ENCODE results near the gene GABRA1.

Gene GABRA1

DNA sequence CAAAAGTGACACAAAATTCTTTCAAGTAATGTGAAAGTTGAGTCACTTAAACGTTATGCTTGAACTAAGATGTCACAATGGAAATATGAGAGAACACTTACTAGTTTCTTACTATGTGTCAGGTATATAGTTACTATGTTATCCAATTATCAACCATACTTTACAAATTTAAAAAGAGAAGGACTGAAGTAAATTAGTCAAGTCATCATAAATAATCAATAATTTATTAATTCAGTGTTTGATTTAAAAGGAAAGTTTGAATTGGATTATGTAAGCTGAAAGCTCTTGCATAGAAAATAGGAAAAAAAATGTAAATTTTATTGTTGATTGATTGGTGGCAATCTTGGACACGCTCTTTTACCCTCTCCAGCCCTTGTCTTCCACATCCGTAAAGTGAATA, 76.3 kb downstream of the GABRA1 start:
- TF ChIP-seq SPI1 (IDR thresholded peaks at IDR 0.05; ENCODE audit: borderline replicate concordance, low read depth), result no peak
- TF ChIP-seq GABPA (IDR thresholded peaks at IDR 0.05; ENCODE audit: low read depth), result no peak
- TF ChIP-seq POLR2AphosphoS5 (IDR thresholded peaks at IDR 0.05; ENCODE audit: low read depth), result no peak
- TF ChIP-seq, protein P1, sequence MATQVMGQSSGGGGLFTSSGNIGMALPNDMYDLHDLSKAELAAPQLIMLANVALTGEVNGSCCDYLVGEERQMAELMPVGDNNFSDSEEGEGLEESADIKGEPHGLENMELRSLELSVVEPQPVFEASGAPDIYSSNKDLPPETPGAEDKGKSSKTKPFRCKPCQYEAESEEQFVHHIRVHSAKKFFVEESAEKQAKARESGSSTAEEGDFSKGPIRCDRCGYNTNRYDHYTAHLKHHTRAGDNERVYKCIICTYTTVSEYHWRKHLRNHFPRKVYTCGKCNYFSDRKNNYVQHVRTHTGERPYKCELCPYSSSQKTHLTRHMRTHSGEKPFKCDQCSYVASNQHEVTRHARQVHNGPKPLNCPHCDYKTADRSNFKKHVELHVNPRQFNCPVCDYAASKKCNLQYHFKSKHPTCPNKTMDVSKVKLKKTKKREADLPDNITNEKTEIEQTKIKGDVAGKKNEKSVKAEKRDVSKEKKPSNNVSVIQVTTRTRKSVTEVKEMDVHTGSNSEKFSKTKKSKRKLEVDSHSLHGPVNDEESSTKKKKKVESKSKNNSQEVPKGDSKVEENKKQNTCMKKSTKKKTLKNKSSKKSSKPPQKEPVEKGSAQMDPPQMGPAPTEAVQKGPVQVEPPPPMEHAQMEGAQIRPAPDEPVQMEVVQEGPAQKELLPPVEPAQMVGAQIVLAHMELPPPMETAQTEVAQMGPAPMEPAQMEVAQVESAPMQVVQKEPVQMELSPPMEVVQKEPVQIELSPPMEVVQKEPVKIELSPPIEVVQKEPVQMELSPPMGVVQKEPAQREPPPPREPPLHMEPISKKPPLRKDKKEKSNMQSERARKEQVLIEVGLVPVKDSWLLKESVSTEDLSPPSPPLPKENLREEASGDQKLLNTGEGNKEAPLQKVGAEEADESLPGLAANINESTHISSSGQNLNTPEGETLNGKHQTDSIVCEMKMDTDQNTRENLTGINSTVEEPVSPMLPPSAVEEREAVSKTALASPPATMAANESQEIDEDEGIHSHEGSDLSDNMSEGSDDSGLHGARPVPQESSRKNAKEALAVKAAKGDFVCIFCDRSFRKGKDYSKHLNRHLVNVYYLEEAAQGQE (IDR thresholded peaks at IDR 0.05; ENCODE audit: insufficient replicate concordance, low read depth), result no peak
- TF ChIP-seq, protein P2, sequence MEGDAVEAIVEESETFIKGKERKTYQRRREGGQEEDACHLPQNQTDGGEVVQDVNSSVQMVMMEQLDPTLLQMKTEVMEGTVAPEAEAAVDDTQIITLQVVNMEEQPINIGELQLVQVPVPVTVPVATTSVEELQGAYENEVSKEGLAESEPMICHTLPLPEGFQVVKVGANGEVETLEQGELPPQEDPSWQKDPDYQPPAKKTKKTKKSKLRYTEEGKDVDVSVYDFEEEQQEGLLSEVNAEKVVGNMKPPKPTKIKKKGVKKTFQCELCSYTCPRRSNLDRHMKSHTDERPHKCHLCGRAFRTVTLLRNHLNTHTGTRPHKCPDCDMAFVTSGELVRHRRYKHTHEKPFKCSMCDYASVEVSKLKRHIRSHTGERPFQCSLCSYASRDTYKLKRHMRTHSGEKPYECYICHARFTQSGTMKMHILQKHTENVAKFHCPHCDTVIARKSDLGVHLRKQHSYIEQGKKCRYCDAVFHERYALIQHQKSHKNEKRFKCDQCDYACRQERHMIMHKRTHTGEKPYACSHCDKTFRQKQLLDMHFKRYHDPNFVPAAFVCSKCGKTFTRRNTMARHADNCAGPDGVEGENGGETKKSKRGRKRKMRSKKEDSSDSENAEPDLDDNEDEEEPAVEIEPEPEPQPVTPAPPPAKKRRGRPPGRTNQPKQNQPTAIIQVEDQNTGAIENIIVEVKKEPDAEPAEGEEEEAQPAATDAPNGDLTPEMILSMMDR (IDR thresholded peaks at IDR 0.05; ENCODE audit: insufficient read depth, low read length), result no peak
- Histone ChIP-seq H3K27ac (replicated peaks) (no peak overlapping the region), H3K4me3 (replicated peaks; ENCODE audit: insufficient read depth, low read length) (no peak overlapping the region), H3K27me3 (ENCODE audit: insufficient read depth, poor library complexity, severe bottlenecking) (no peaks in the 10 kb centered on the region)
- no peak for DNase-seq (ENCODE audit: low read depth in 1 of 2, low spot score in 1 of 2)

GRCh38 chr5:161925960-161926359, 78.0 kb downstream of the GABRA1 start:
- TF ChIP-seq POLR2AphosphoS5 (IDR thresholded peaks at IDR 0.05; ENCODE audit: low read depth) (no peak), SPI1 (IDR thresholded peaks at IDR 0.05; ENCODE audit: borderline replicate concordance, low read depth) (no peak), GABPA (IDR thresholded peaks at IDR 0.05; ENCODE audit: low read depth) (no peak)
- TF ChIP-seq, protein P1 (IDR thresholded peaks at IDR 0.05; ENCODE audit: insufficient replicate concordance, low read depth), result no peak
- TF ChIP-seq, protein P2 (IDR thresholded peaks at IDR 0.05; ENCODE audit: insufficient read depth, low read length), result no peak
- Histone ChIP-seq H3K27ac (replicated peaks) (no peak overlapping the region), H3K27me3 (ENCODE audit: insufficient read depth, poor library complexity, severe bottlenecking) (no peaks in the 10 kb centered on the region), H3K4me3 (replicated peaks; ENCODE audit: insufficient read depth, low read length) (no peak overlapping the region)
- peak in 1 of 2 experiments; percentile 25 for DNase-seq (ENCODE audit: low read depth in 1 of 2, low spot score in 1 of 2)

DNA sequence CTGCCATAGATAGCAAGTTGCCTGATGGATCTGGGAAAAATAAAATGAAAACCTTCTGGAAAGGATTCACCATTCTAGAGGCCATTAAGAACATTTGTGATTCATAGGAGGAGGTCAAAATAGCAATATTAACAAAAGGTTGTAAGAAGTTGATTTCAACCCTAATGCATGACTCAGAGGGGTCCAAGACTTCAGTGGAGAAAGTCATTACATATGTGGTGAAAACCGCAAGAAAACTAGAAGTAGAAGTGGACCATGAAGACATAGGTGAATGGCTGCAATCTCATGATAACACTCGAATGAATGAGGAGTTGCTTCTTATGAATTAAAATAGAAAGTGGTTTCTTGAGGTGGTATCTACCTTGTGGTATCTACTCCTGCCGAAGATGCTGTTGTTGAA, 86.6 kb downstream of the GABRA1 start:
- no peaks in the 10 kb centered on the region for H3K27me3 ChIP-seq (ENCODE audit: insufficient read depth, poor library complexity, severe bottlenecking)
- no peak overlapping the region for H3K4me3 ChIP-seq (replicated peaks; ENCODE audit: insufficient read depth, low read length)
- TF ChIP-seq SPI1 (IDR thresholded peaks at IDR 0.05; ENCODE audit: borderline replicate concordance, low read depth), result no peak
- H3K27ac ChIP-seq (replicated peaks), result no peak overlapping the region
- DNase-seq (ENCODE audit: low read depth in 1 of 2, low spot score in 1 of 2), result no peak

GRCh38 chr5:161944974-161945373, 97.1 kb downstream of the GABRA1 start:
- DNase-seq (ENCODE audit: low read depth in 1 of 2, low spot score in 1 of 2), result no peak
- Histone ChIP-seq H3K4me3 (replicated peaks; ENCODE audit: insufficient read depth, low read length) (no peak overlapping the region), H3K27me3 (ENCODE audit: insufficient read depth, poor library complexity, severe bottlenecking) (no peaks in the 10 kb centered on the region), H3K27ac (replicated peaks) (no peak overlapping the region)
- no peak for TF ChIP-seq GABPA (IDR thresholded peaks at IDR 0.05; ENCODE audit: low read depth)
- no peak for TF ChIP-seq POLR2AphosphoS5 (IDR thresholded peaks at IDR 0.05; ENCODE audit: low read depth)
- TF ChIP-seq, protein P2 (IDR thresholded peaks at IDR 0.05; ENCODE audit: insufficient read depth, low read length), result no peak
- TF ChIP-seq, protein P1 (IDR thresholded peaks at IDR 0.05; ENCODE audit: insufficient replicate concordance, low read depth), result no peak
- no peak for TF ChIP-seq SPI1 (IDR thresholded peaks at IDR 0.05; ENCODE audit: borderline replicate concordance, low read depth)
